Keratinocyte (primary cell): ENCODE data around the gene B4GALNT3.

Source experiments
- EZH2 ChIP-seq: IDR thresholded peaks from one replicate; pipeline ENCODE4 v1.6.1; 2012; ENCODE audit warnings: inconsistent platforms, mild to moderate bottlenecking, low read length, moderate library complexity
- TF ChIP-seq, protein P1 (sequence below), 3 experiments: IDR thresholded peaks in 1 of 3; conservative IDR thresholded peaks in 1 of 3; optimal IDR thresholded peaks in 1 of 3; 2 replicates in 2 of 3; 3 replicates in 1 of 3; pipeline versions ENCODE3 to v1.5.1; 2011; ENCODE audit warnings: low read length in 3 of 3, mild to moderate bottlenecking in 3 of 3, moderate library complexity in 2 of 3, control low read depth in 1 of 3, inconsistent platforms in 1 of 3; ENCODE audit not compliant: insufficient read depth in 2 of 3; ENCODE audit errors: extremely low read depth in 1 of 3

DNA sequence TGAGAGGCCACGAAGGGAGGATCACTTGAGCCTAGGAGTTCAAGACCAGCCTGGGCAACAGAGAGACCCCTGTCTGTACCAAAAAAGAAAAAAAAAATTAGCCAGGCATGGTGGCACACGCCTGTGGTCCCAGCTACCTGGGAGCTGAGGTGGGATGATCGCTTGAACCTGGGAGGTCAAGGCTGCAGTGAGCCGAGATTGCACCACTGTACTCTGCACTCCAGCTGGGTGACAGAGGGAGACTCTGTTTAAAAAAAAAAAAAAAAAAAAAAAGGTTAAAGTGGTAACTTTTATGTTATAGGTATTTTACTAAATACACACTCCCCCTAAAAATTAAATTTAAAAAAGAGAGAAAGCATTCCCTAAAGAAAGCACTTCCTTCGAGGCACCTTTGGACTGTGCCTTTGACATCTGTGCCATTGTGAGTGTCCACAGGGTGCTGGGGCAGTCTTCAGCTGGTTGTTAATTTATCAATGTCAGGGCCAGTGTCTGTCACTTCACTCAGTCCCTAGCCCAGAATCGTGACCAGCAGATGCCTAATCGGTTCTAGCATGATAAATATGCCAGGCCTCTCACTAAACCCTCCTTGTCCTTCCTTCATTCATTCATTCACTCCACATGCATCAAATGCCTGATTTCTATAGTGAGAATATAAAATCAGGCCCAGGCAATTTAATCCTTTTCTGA lies 63.1 kb downstream of the B4GALNT3 start:
- TF ChIP-seq, protein P1, sequence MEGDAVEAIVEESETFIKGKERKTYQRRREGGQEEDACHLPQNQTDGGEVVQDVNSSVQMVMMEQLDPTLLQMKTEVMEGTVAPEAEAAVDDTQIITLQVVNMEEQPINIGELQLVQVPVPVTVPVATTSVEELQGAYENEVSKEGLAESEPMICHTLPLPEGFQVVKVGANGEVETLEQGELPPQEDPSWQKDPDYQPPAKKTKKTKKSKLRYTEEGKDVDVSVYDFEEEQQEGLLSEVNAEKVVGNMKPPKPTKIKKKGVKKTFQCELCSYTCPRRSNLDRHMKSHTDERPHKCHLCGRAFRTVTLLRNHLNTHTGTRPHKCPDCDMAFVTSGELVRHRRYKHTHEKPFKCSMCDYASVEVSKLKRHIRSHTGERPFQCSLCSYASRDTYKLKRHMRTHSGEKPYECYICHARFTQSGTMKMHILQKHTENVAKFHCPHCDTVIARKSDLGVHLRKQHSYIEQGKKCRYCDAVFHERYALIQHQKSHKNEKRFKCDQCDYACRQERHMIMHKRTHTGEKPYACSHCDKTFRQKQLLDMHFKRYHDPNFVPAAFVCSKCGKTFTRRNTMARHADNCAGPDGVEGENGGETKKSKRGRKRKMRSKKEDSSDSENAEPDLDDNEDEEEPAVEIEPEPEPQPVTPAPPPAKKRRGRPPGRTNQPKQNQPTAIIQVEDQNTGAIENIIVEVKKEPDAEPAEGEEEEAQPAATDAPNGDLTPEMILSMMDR (optimal IDR thresholded peaks at IDR 0.05 in 1 of 3, IDR thresholded peaks at IDR 0.05 in 1 of 3, conservative IDR thresholded peaks at IDR 0.05 in 1 of 3; ENCODE audit: extremely low read depth in 1 of 3, insufficient read depth in 2 of 3, low read length in 3 of 3): no peak
- no peak for TF ChIP-seq EZH2
